ENCODE results near the gene SPIRE2.

SPIRE2 gene

DNA sequence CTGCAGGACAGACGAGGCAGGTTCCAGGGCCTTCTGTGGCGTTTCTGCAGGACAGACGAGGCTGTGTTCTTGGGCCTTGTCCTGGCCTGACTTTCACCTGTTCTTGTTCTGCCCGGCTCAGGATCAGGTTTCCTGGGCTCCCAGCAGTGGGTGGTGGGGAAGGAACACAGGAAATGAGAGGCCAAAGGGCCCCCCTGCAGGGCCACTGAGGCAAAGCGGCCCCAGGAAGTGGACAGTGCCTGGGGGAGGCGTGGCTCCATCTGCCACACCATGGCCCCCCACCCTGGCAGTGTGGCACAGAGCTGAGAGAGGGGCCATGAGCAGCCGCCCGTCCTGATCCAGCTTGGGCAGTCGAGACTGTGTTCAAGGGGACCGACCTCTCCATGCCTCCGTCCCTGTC lies 20.7 kb downstream of the SPIRE2 start:
- no peaks in the 10 kb centered on the region for H3K4me1 ChIP-seq (ENCODE audit: control insufficient read depth, insufficient read depth, low read length)
- H3K27me3 ChIP-seq (ENCODE audit: control insufficient read depth, insufficient read depth, low read length) = no peaks in the 10 kb centered on the region
- H3K4me3 ChIP-seq (ENCODE audit: low read length) = no peak overlapping the region
- H3K27ac ChIP-seq (ENCODE audit: low read depth, low read length) = no peak overlapping the region
- no peaks in the 10 kb centered on the region for H3K36me3 ChIP-seq (ENCODE audit: control insufficient read depth, insufficient read depth, low read length)
- no peak overlapping the region for H3K9ac ChIP-seq (ENCODE audit: low read length)

DNA sequence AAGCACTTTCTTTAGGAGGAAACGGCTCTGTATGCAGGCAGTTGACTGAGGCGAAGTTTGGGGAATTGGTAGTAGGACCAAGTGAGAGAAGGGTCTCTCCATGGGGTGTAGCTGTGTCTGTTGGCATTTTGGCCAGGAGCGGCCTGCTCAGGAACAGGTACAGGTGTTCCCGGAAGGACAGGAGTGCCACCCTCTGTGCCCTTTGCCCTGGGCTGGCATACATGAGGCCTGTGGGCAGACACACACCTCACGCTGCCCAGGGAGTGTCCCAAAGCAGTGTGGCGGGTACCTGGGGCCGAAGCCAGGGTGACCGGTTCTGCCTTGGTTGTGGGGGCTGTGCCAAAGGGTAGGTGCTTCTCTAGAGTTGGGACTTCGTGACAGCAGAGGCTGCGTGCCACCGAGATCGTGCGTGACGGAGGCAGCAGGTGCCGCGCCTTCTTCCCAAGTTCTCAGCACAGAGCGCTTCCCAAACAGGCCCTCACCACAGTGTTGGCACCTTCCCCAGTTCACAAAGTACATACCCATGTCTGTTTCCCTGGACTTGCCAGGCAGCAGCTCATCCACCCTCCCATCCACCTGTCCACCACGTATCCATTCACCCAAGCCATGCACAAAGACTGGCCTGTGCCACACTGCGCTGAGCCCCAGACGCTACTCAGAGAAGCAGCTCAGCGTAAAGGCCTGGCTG lies 25.2 kb downstream of the SPIRE2 start:
- H3K4me3 ChIP-seq (ENCODE audit: low read length) = no peak overlapping the region
- H3K27ac ChIP-seq (ENCODE audit: low read depth, low read length) = no peak overlapping the region
- H3K27me3 ChIP-seq (ENCODE audit: control insufficient read depth, insufficient read depth, low read length) = no peaks in the 10 kb centered on the region
- no peaks in the 10 kb centered on the region for H3K4me1 ChIP-seq (ENCODE audit: control insufficient read depth, insufficient read depth, low read length)
- H3K9ac ChIP-seq (ENCODE audit: low read length) = no peak overlapping the region
- no peaks in the 10 kb centered on the region for H3K36me3 ChIP-seq (ENCODE audit: control insufficient read depth, insufficient read depth, low read length)

DNA sequence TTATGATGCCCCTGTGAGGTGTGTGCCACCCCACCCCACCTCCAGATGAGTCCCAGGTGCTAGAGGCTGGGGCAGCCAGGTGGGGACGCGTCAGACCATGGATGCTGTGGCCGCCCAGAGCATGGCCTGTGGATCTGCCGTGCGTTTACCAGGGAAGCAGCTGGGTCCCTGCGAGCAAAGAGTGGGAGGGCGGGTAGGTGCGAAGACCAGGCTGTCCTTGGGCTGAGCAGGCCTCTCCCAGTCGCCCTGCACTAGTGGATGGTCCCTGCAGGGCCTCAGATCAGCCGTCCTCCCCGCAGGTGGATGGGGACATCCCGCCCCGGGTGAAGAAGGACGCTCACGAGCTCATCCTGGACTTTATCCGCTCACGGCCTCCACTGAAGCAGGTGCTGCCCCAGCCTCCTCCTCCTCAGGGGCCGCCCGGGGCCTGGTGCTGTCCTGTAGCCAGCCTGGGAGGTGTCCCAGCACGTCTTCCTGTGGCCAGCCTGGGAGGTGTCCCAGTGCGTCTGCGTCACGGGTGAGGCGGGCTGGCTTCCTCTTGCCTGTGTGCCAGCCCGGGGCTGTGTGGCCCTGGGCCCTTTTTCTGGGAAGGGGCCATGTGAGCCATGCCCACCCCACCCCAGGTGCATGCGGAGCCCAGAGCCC lies 27.1 kb downstream of the SPIRE2 start:
- H3K4me3 ChIP-seq (ENCODE audit: low read length) = no peak overlapping the region
- H3K4me1 ChIP-seq (ENCODE audit: control insufficient read depth, insufficient read depth, low read length) = no peaks in the 10 kb centered on the region
- H3K27me3 ChIP-seq (ENCODE audit: control insufficient read depth, insufficient read depth, low read length) = no peaks in the 10 kb centered on the region
- no peak overlapping the region for H3K27ac ChIP-seq (ENCODE audit: low read depth, low read length)
- peaks cover 2% of the 10 kb centered on the region for H3K36me3 ChIP-seq (ENCODE audit: control insufficient read depth, insufficient read depth, low read length)
- H3K9ac ChIP-seq (ENCODE audit: low read length) = no peak overlapping the region

DNA sequence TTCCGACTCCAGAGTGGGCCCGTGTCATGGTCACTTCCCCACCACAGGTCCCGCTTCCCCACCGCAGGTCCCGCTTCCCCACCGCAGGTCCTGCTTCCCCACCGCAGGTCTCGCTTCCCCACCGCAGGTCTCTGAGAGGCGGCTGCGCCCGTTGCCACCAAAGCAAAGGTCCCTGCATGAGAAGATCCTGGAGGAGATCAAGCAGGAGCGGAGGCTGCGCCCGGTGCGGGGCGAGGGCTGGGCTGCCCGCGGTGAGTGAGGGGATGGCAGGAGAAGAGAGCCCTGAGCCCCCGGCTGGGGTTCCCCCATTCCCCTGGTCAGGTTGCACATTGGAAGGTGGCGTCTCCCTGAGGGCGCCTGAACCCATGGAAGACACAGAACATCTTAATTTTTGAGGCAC lies 27.7 kb downstream of the SPIRE2 start:
- Histone ChIP-seq H3K27me3 (ENCODE audit: control insufficient read depth, insufficient read depth, low read length) (no peaks in the 10 kb centered on the region), H3K4me1 (ENCODE audit: control insufficient read depth, insufficient read depth, low read length) (no peaks in the 10 kb centered on the region), H3K27ac (ENCODE audit: low read depth, low read length) (no peak overlapping the region), H3K36me3 (ENCODE audit: control insufficient read depth, insufficient read depth, low read length) (peaks cover 2% of the 10 kb centered on the region), H3K9ac (ENCODE audit: low read length) (no peak overlapping the region), H3K4me3 (ENCODE audit: low read length) (no peak overlapping the region)

DNA sequence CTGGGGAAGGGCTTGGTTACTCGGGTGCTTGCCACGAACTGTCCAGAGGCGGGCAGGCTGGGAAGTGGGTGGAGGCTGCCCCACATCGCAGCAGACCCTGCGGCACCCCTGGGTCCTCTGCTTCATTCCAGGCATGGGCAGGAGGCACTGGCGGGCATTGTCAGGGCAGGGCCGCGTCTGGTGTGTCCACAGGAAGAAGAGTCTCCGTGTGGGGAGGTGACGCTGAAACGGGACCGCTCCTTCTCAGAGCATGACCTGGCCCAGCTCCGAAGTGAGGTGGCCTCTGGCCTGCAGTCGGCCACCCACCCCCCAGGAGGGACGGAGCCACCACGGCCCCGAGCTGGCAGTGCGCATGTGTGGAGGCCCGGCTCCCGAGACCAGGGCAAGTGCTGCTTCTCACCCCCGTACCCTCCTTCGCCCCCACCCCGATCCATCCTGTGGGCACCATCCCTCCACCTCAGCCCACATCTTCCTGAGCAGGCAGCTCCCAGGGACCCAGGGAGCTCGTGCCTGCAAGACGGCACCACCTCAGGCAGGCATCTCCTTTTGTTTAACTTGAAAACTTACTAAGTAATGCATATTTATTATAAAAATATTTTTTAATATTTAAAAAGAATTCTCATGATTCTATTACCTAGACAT lies 30.8 kb downstream of the SPIRE2 start:
- Histone ChIP-seq H3K4me1 (ENCODE audit: control insufficient read depth, insufficient read depth, low read length) (no peaks in the 10 kb centered on the region), H3K9ac (ENCODE audit: low read length) (no peak overlapping the region), H3K4me3 (ENCODE audit: low read length) (no peak overlapping the region), H3K27me3 (ENCODE audit: control insufficient read depth, insufficient read depth, low read length) (no peaks in the 10 kb centered on the region), H3K27ac (ENCODE audit: low read depth, low read length) (no peak overlapping the region), H3K36me3 (ENCODE audit: control insufficient read depth, insufficient read depth, low read length) (peaks cover 2% of the 10 kb centered on the region)

DNA sequence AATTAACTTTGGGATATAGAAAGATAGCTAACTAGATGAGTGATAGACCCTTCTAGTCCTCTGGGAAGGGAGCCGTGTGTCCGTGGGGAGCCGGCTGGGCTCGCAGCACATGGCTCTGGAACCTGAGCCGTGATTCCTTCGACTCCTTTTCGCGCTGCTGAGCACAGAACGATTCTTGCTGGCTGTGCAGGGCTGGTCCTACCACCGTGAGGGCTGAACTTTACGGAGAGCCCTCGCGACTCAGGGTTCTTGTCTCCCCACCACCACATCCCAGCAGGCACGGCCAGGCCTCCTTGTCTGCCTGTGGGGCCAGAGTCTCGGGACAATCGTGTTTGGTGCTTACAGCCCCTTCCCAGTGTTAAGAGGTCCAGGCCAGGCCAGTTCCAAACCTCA lies 31.3 kb downstream of the SPIRE2 start:
- Histone ChIP-seq H3K4me1 (ENCODE audit: control insufficient read depth, insufficient read depth, low read length) (no peaks in the 10 kb centered on the region), H3K9ac (ENCODE audit: low read length) (no peak overlapping the region), H3K27me3 (ENCODE audit: control insufficient read depth, insufficient read depth, low read length) (no peaks in the 10 kb centered on the region), H3K36me3 (ENCODE audit: control insufficient read depth, insufficient read depth, low read length) (peaks cover 2% of the 10 kb centered on the region), H3K4me3 (ENCODE audit: low read length) (no peak overlapping the region), H3K27ac (ENCODE audit: low read depth, low read length) (no peak overlapping the region)

DNA sequence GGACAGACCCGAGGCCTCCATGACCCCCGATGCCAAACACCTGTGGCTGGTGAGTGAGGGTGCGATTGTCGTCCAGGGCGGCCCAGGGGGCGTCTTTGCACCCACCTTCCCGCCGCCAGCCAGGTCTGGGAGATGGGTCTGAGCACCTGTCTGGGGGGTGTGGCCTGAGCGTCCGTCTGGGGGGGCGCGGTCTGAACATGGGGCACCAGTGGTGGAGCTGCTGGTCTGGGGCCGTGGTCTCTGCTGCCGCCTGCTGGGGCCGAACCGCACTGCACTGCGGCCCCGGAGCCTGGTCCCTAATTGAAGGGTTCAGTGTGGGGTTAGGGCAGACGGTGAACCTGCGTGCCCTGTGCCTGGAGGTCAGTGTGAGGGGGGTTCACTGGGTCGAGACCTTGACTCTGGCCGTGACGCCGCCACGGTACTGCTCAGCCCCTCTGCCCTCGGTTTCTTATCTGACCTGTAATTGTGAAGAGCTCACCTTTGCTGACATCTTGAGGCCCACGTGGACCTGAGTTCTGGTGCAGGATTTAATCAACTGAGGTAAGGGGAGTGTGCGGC lies 32.6 kb downstream of the SPIRE2 start:
- Histone ChIP-seq H3K4me1 (ENCODE audit: control insufficient read depth, insufficient read depth, low read length) (no peaks in the 10 kb centered on the region), H3K4me3 (ENCODE audit: low read length) (no peak overlapping the region), H3K27me3 (ENCODE audit: control insufficient read depth, insufficient read depth, low read length) (no peaks in the 10 kb centered on the region), H3K9ac (ENCODE audit: low read length) (no peak overlapping the region), H3K36me3 (ENCODE audit: control insufficient read depth, insufficient read depth, low read length) (peaks cover 2% of the 10 kb centered on the region), H3K27ac (ENCODE audit: low read depth, low read length) (no peak overlapping the region)

DNA sequence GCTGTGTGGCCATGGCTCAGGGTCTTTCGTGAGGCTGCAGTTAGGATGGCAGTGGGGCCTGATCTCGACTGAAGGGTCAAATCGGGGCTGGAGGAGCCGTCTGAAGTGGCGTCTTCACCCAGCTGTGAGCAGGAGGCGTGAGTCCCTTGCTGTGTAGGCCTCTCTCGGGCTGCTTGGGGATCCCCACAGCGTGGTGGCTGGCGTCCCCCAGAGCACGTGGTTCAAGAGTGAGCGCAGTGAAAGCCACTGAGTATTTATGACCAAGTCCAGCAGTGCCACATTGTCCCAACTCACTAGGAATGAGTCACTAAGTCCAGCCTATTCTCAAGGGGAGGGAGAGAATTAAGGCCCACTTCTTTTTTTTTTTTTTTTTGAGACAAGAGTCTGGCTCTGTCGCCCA lies 33.4 kb downstream of the SPIRE2 start:
- peaks cover 2% of the 10 kb centered on the region for H3K36me3 ChIP-seq (ENCODE audit: control insufficient read depth, insufficient read depth, low read length)
- H3K27ac ChIP-seq (ENCODE audit: low read depth, low read length) = no peak overlapping the region
- H3K4me1 ChIP-seq (ENCODE audit: control insufficient read depth, insufficient read depth, low read length) = no peaks in the 10 kb centered on the region
- H3K4me3 ChIP-seq (ENCODE audit: low read length) = no peak overlapping the region
- no peaks in the 10 kb centered on the region for H3K27me3 ChIP-seq (ENCODE audit: control insufficient read depth, insufficient read depth, low read length)
- no peak overlapping the region for H3K9ac ChIP-seq (ENCODE audit: low read length)

DNA sequence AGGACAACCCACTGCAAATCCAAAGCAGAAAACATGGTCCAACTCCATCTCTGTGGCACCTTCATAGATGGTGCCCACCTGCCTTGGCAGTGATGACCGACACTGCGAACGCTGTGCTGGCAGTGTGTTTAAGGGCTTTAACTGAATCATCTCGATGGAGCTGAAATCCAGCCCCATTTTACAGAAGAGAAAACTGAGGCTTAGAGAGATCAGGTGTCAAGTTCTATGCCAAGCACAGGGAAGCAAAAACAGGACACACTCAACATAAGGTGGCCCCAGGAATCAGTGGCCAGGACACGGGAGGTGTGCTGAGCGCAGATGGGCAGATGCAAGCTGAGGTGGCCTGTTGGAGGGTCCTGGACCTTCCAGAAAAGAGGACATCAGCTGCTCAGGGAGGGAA lies 34.5 kb downstream of the SPIRE2 start:
- no peaks in the 10 kb centered on the region for H3K4me1 ChIP-seq (ENCODE audit: control insufficient read depth, insufficient read depth, low read length)
- no peak overlapping the region for H3K4me3 ChIP-seq (ENCODE audit: low read length)
- no peak overlapping the region for H3K27ac ChIP-seq (ENCODE audit: low read depth, low read length)
- H3K27me3 ChIP-seq (ENCODE audit: control insufficient read depth, insufficient read depth, low read length) = no peaks in the 10 kb centered on the region
- peaks cover 2% of the 10 kb centered on the region for H3K36me3 ChIP-seq (ENCODE audit: control insufficient read depth, insufficient read depth, low read length)
- no peak overlapping the region for H3K9ac ChIP-seq (ENCODE audit: low read length)

DNA sequence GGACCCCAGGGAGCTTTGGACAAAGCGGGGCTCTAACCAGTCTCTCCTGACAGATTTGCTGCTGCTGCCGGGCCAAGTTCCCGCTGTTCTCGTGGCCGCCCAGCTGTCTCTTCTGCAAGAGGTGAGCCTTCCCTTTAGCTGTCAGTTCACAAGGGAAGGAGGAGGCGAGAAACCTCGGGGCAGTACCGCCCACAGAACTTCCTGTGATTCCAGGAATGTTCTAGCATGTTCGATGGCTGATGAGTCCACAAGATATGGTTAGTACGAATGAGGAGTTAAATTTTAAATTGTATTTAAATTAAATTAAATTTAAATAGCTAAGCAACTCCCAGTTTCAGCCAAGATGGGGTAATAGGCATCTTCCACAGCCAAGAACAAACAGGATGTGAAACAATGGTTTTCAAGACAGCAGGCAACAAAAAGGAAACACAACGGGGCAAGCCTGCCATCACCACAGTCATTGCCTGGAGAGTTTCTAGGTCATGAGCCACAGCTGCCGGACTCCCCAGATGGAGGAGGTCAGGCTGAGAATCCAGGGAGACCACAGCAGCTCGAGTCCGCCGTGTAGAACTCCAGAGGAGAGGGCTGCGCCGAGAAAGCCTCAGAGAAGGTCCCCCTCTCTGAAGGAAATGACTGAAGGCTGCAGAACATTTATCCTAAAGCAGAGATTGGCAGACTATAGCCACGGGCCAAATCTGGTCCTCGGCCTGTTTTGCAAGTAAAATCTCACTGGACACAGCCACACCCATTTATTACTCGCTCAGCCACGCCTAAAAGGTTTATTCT lies 35.7 kb downstream of the SPIRE2 start:
- H3K4me3 ChIP-seq (ENCODE audit: low read length) = no peak overlapping the region
- H3K27me3 ChIP-seq (ENCODE audit: control insufficient read depth, insufficient read depth, low read length) = no peaks in the 10 kb centered on the region
- no peaks in the 10 kb centered on the region for H3K4me1 ChIP-seq (ENCODE audit: control insufficient read depth, insufficient read depth, low read length)
- H3K9ac ChIP-seq (ENCODE audit: low read length) = no peak overlapping the region
- H3K36me3 ChIP-seq (ENCODE audit: control insufficient read depth, insufficient read depth, low read length) = no peaks in the 10 kb centered on the region
- no peak overlapping the region for H3K27ac ChIP-seq (ENCODE audit: low read depth, low read length)

DNA sequence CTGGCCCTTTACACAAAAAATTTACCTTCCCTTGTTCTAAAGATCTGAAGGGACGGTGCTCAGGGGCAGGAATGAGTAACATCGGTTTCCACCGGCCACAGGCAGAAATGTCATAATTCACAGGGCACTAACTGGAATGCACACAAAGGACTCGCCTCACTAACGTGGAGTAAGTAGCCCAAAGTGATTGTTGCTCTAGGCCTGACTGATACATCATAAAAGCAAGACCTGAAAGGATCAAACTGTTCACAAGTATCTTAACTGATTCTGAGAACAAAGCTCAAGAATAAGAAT lies 36.2 kb downstream of the SPIRE2 start:
- Histone ChIP-seq H3K4me1 (ENCODE audit: control insufficient read depth, insufficient read depth, low read length) (no peaks in the 10 kb centered on the region), H3K9ac (ENCODE audit: low read length) (no peak overlapping the region), H3K4me3 (ENCODE audit: low read length) (no peak overlapping the region)

DNA sequence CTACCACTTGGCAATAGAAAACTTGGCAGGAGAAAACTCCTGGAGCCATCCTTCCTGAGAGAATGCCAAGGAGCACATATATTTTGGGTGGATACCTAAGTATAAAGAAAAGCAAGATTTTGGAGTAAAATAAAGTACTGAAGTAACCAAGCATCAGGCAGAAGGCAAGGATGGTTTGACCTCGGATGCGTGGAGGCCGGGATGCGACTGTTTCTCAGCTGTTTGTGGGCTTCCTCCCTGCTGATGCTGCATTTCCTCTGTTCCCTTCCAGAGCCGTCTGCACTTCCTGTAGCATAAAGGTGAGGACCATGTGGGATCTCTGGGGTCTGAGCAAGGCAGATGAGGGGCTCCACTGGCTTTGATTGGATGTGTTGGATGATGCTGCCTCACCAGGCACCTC lies 39.6 kb downstream of the SPIRE2 start:
- Histone ChIP-seq H3K27me3 (ENCODE audit: control insufficient read depth, insufficient read depth, low read length) (no peaks in the 10 kb centered on the region), H3K4me1 (ENCODE audit: control insufficient read depth, insufficient read depth, low read length) (peaks cover 2% of the 10 kb centered on the region), H3K4me3 (ENCODE audit: low read length) (no peak overlapping the region), H3K9ac (ENCODE audit: low read length) (no peak overlapping the region), H3K36me3 (ENCODE audit: control insufficient read depth, insufficient read depth, low read length) (peaks cover 5% of the 10 kb centered on the region), H3K27ac (ENCODE audit: low read depth, low read length) (no peak overlapping the region)

More for the DNA sequence above, 36.2 kb downstream of the SPIRE2 start:
- Histone ChIP-seq H3K27ac (ENCODE audit: low read depth, low read length) (no peak overlapping the region), H3K27me3 (ENCODE audit: control insufficient read depth, insufficient read depth, low read length) (no peaks in the 10 kb centered on the region), H3K36me3 (ENCODE audit: control insufficient read depth, insufficient read depth, low read length) (peaks cover 3% of the 10 kb centered on the region)
